PC-9 (cell line): Measurements from ENCODE around the gene ST8SIA4. TPM values are rescaled to one million over a fixed set of nuclear protein-coding genes. Genes with fewer than 3 reads are reported as not detected.
A peak's percentile ranks its signal among the peaks of the same experiment; 100 is the strongest.

Experiments used
- BruUV-seq: library from RNA; stranded (reverse); fragments of 400-500 nt; replicated peaks from 2 replicates; lab custom pipeline; 2021; lab: Mats Ljungman, UMichigan
- CTCF ChIA-PET: fragments of 300-600 bp; sonication (Branson Sonifier 250); formaldehyde crosslinking; loops from one replicate; lab custom pipeline; 2022; ENCODE audit warnings: antibody characterized with exemption; lab: Charles Lee
- POLR2A ChIA-PET: fragments of 300-600 bp; sonication (Branson Sonifier 250); formaldehyde crosslinking; loops from one replicate; lab custom pipeline; 2022; ENCODE audit warnings: antibody characterized with exemption; ENCODE audit not compliant: unreplicated experiment; lab: Charles Lee
- DNase-seq, 2 experiments: peaks; one replicate each; pipeline versions ENCODE4 v3.0.0 to v3.0.0-alpha.2; 2015 to 2022; ENCODE audit warnings: mixed read lengths in 1 of 2
- H2AFZ ChIP-seq: fragments of 200-600 bp; sonication (generic); 2 replicates; pipeline ENCODE4 v1.8.1; 2017; ENCODE audit warnings: antibody characterized with exemption
- H3F3A ChIP-seq: fragments of 200-600 bp; sonication (generic); 2 replicates; pipeline ENCODE4 v1.8.1; 2017; ENCODE audit warnings: antibody characterized with exemption, mild to moderate bottlenecking, low read depth; ENCODE audit not compliant: insufficient read depth
- H3K27ac ChIP-seq: fragments of 200-600 bp; sonication (generic); 2 replicates; pipeline ENCODE4 v1.6.1; 2016; ENCODE audit warnings: mixed run types
- H3K27me3 ChIP-seq: fragments of 200-600 bp; sonication (generic); 2 replicates; pipeline ENCODE4 v1.6.1; 2016; ENCODE audit warnings: low read depth, mixed run types; ENCODE audit not compliant: insufficient read depth
- H3K36me3 ChIP-seq: fragments of 200-600 bp; sonication (generic); 2 replicates; pipeline ENCODE4 v1.6.1; 2016; ENCODE audit warnings: low read depth, mixed run types
- H3K4me1 ChIP-seq: fragments of 200-600 bp; sonication (generic); replicated peaks from 2 replicates; pipeline ENCODE4 v1.6.1; 2016; ENCODE audit warnings: mixed run types; ENCODE audit not compliant: insufficient read depth
- H3K4me2 ChIP-seq: fragments of 200-600 bp; sonication (generic); 2 replicates; pipeline ENCODE4 v1.6.1; 2017; ENCODE audit warnings: mixed run types
- H3K4me3 ChIP-seq: fragments of 200-600 bp; sonication (generic); 2 replicates; pipeline ENCODE4 v1.6.1; 2016; ENCODE audit warnings: mixed run types
- H3K79me2 ChIP-seq: fragments of 200-600 bp; sonication (generic); 2 replicates; pipeline ENCODE4 v1.6.1; 2017; ENCODE audit warnings: low read depth, mixed run types
- H3K9me2 ChIP-seq: fragments of 200-600 bp; sonication (generic); 2 replicates; pipeline ENCODE4 v1.8.1; 2017; ENCODE audit warnings: mild to moderate bottlenecking; ENCODE audit not compliant: insufficient read depth
- H3K9me3 ChIP-seq: fragments of 200-600 bp; sonication (generic); 2 replicates; pipeline ENCODE4 v1.8.1; 2016; ENCODE audit warnings: low read depth; ENCODE audit not compliant: insufficient read depth
- H4K20me1 ChIP-seq: fragments of 200-600 bp; sonication (generic); 2 replicates; pipeline ENCODE4 v1.8.1; 2017; ENCODE audit not compliant: insufficient read depth
- CTCF ChIP-seq: fragments of 200-600 bp; sonication (generic); conservative IDR thresholded peaks from 2 replicates; pipeline ENCODE4 v1.6.1; 2017; ENCODE audit warnings: mixed run types, antibody characterized with exemption, mild to moderate bottlenecking, moderate library complexity
- EZH2 ChIP-seq: fragments of 200-600 bp; sonication (generic); IDR thresholded peaks from 2 replicates; pipeline ENCODE4 v1.8.0; 2017; ENCODE audit warnings: antibody characterized with exemption, low read depth
- intact Hi-C: fragments of 100-400 bp; cut with micrococcal nuclease; formaldehyde crosslinking; loops from one replicate; pipeline ENCODE4 v1.10.0; 2022; ENCODE audit not compliant: unreplicated experiment
- total RNA-seq: library from RNA; stranded (reverse); gene quantifications from 2 replicates; pipeline ENCODE4 v1.2.3, GENCODE V29; 2021

Gene ST8SIA4
- total RNA-seq, 1 experiment from 2014 or later: 2.4 TPM

DNA sequence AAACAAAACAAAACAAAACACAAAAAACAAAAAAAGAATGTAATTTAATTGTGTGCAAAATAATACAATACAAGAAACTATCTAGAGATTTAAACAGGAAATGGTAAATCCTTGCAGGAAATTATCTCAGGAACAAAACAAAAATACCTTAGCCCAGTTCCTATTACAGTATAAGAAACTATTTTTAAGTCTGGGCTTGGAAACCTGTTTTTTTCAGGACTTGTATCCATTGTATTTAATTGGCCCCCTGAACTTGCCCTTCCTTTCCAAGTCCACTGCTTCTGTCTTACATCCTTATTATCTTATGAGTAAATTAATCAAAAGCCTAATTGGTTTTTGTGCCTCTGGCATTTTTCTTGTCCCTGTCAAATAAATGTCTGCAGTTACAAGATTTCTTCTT is 48.5 kb downstream of the ST8SIA4 start:
- CTCF ChIA-PET: no interaction called here
- Histone ChIP-seq H3K79me2 (no peaks in the 10 kb centered on the region), H3K4me2 (no peak overlapping the region), H3F3A (no peaks in the 10 kb centered on the region), H3K27ac (no peak overlapping the region), H3K27me3 (no peaks in the 10 kb centered on the region), H3K4me3 (no peak overlapping the region), H3K9me3 (no peaks in the 10 kb centered on the region), H3K36me3 (no peaks in the 10 kb centered on the region), H2AFZ (no peak overlapping the region), H4K20me1 (no peaks in the 10 kb centered on the region), H3K9me2 (no peaks in the 10 kb centered on the region; the same call in 1 of the 2 replicates), H3K4me1 (no peaks in the 10 kb centered on the region)
- DNase-seq: no peak
- intact Hi-C loops: no loop called here
- no peak for TF ChIP-seq CTCF
- no peak for TF ChIP-seq EZH2
- POLR2A ChIA-PET: no interaction called here
- no TSS peak for BruUV-seq

DNA sequence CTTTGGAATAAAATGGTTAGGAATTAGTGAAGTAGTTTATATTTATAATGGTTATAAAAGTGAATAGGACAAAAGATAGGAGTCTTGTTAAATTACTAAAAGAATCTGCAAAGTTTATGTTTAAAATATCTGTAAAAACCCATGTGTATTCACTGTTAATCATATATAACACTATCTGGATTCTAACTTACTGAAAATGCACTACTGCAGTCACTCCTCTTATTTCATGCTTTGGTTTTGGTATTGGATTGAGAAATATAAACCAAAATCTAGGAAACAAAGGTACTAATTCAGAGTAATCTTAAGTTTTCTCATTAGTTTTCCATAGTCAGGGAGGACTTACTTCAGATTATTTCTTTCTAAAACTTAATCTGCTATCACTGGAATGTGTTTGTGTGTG is 49.5 kb downstream of the ST8SIA4 start:
- POLR2A ChIA-PET: no interaction called here
- Histone ChIP-seq H3K79me2 (no peaks in the 10 kb centered on the region), H4K20me1 (no peaks in the 10 kb centered on the region), H3F3A (no peaks in the 10 kb centered on the region), H3K9me3 (no peaks in the 10 kb centered on the region), H3K4me1 (no peaks in the 10 kb centered on the region), H3K4me2 (no peak overlapping the region), H3K27me3 (no peaks in the 10 kb centered on the region), H3K27ac (no peak overlapping the region), H2AFZ (no peak overlapping the region), H3K9me2 (no peaks in the 10 kb centered on the region; the same call in 1 of the 2 replicates), H3K36me3 (no peaks in the 10 kb centered on the region), H3K4me3 (no peak overlapping the region)
- no peak for TF ChIP-seq CTCF
- TF ChIP-seq EZH2: no peak
- BruUV-seq: no TSS peak
- DNase-seq: no peak
- intact Hi-C loops: no loop called here
- CTCF ChIA-PET: no interaction called here

- intact Hi-C loops: no loop called here
- Histone ChIP-seq H3K79me2 (no peaks in the 10 kb centered on the region), H3K4me3 (no peak overlapping the region), H3K27me3 (no peaks in the 10 kb centered on the region), H2AFZ (peak overlapping the region; percentile 35; the same call in 1 of the 2 replicates), H3K36me3 (no peaks in the 10 kb centered on the region), H3K4me1 (no peaks in the 10 kb centered on the region), H3K4me2 (no peak overlapping the region), H4K20me1 (no peaks in the 10 kb centered on the region), H3F3A (no peaks in the 10 kb centered on the region), H3K9me3 (no peaks in the 10 kb centered on the region), H3K9me2 (no peaks in the 10 kb centered on the region; the same call in 1 of the 2 replicates), H3K27ac (no peak overlapping the region)
- no TSS peak for BruUV-seq
- ChIA-PET CTCF (no interaction called here), POLR2A (no interaction called here)
- no peak for TF ChIP-seq CTCF
- TF ChIP-seq EZH2: no peak
- no peak for DNase-seq
Observed at GRCh38 chr5:100852988-100853449, 50.1 kb downstream of the ST8SIA4 start.
